Kidney (tissue), 14 donors: ENCODE data around the gene CDH13. TPM values are rescaled to one million over a fixed set of nuclear protein-coding genes. Genes with fewer than 3 reads are reported as not detected.

Source experiments
- DNase-seq, 5 donors: peaks; one replicate each; pipeline ENCODE4 v3.0.0-alpha.2; 2013 to 2020
- FAIRE-seq: peaks from 2 replicates; lab custom pipeline; 2012; peaks lifted over from hg19 to GRCh38; lab: Jason Lieb, UNC
- H3K27ac ChIP-seq, 2 donors: one replicate each; pipeline ENCODE4 v1.7.0; 2013; ENCODE audit warnings: low read depth in 2 of 2, low read length in 2 of 2, inconsistent platforms in 1 of 2
- H3K27me3 ChIP-seq: one replicate; pipeline ENCODE4 v1.7.1; 2013; ENCODE audit warnings: low read length, inconsistent platforms; ENCODE audit not compliant: control insufficient read depth, insufficient read depth
- H3K36me3 ChIP-seq, 3 donors: one replicate each; pipeline versions ENCODE4 v1.7.0 to v1.7.1; 2013; ENCODE audit warnings: low read length in 3 of 3, control low read depth in 1 of 3, inconsistent platforms in 1 of 3; ENCODE audit not compliant: insufficient read depth in 3 of 3, control insufficient read depth in 2 of 3
- H3K4me1 ChIP-seq, 3 donors: one replicate each; pipeline versions ENCODE4 v1.7.0 to v1.7.1; 2013; ENCODE audit warnings: low read length in 3 of 3, inconsistent platforms in 1 of 3, low read depth in 1 of 3; ENCODE audit not compliant: control insufficient read depth in 2 of 3, insufficient read depth in 2 of 3
- H3K4me3 ChIP-seq, 3 donors: one replicate each; pipeline versions ENCODE4 v1.7.0 to v1.8.1; 2013; ENCODE audit warnings: low read length in 3 of 3, control low read depth in 1 of 3, inconsistent platforms in 1 of 3
- H3K9ac ChIP-seq, 3 donors: one replicate each; pipeline versions ENCODE4 v1.7.0 to v1.7.1; 2013; ENCODE audit warnings: low read length in 3 of 3, control low read depth in 1 of 3, inconsistent platforms in 1 of 3
- H3K9me3 ChIP-seq, 3 donors: one replicate each; pipeline versions ENCODE4 v1.7.0 to v1.7.1; 2013; ENCODE audit warnings: low read length in 3 of 3, control low read depth in 1 of 3, inconsistent platforms in 1 of 3; ENCODE audit not compliant: control insufficient read depth in 2 of 3, insufficient read depth in 1 of 3
- intact Hi-C: fragments of 100-400 bp; cut with DNase I; formaldehyde crosslinking; loops from one replicate; pipeline ENCODE4 v1.11.1; 2022
- polyA plus RNA-seq: library from polyadenylated mRNA; stranded (reverse); fragments of 350-450 nt; fragmentation: Illumina TruSeq; extraction: RNeasy Lipid Tissue Mini Kit (QIAGEN cat#74804); gene quantifications from one replicate; pipeline ENCODE4 v1.2.3, GENCODE V29; 2014; ENCODE audit warnings: low read depth, low replicate concordance; ENCODE audit not compliant: insufficient read depth
- total RNA-seq: library from RNA; stranded (reverse); fragmentation: NEBNext Ultra II Directional; extraction: Animal tissue kit (Norgen Biotek cat#: 25700); gene quantifications from one replicate; pipeline ENCODE4 v1.2.1, GENCODE V29; 2021
- TF ChIP-seq, protein P1 (sequence below): IDR thresholded peaks from 3 replicates; pipeline ENCODE4 v1.5.1; 2012; ENCODE audit warnings: mild to moderate bottlenecking, moderate library complexity, borderline replicate concordance; ENCODE audit not compliant: insufficient read depth; ENCODE audit errors: extremely low read depth
- donor health status: control.
- donor health status: control.
- donor health status: control.
- donor health status: control.
- donor health status: control.
- donor health status: DM: yes; HTN: yes; CAD: no.
- donor health status: Normal renal cell carcinoma (clear cell type).

Gene CDH13
- total and polyA plus RNA-seq, 2 donors from 2014 or later: 4.8 to 13.8 TPM

DNA sequence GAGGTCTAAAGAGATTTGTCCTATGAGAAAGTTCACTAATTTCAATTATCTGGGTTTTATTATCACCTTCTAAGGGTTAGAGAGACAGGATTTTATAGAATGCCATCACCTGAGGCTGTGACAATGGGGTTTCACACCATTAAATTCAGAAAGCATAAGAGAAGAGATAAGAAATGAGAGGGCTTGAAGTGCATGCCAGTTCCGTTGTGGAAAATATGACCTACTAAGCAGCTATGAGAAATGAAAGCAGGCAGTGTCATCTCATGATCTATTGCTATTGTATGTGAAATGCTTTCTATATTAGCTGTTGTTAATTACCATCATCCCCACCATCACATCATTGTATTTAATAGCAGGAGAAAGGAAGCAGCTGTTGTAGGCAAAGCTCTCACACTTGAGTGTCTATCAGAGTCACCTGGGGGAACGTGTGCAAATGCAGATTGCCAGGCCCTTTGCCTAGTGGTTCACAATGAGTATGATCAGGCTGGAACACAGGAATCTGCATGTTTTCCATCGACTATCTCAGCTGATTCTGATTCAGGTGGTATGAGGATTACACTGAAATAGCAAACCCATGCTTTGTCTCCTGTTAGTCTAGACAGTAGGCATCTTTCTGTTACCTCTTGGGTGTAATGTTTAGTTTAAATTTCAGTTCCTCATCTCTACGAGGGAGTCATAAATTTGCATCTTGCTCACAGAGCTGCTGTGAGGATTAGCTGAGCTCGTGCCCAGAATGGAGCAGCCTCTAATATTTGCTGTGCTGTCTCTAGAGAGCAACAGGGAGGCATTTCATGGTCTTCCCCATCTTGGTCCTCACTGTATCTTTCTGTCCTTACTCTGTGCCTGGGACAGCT lies 256.4 kb downstream of the CDH13 start:
- intact Hi-C loops: no loop called here
- H3K27ac ChIP-seq: no peak overlapping the region
- H3K36me3 ChIP-seq: no peaks in the 10 kb centered on the region
- H3K4me1 ChIP-seq: no peaks in the 10 kb centered on the region
- no peaks in the 10 kb centered on the region for H3K9me3 ChIP-seq
- no peaks in the 10 kb centered on the region for H3K27me3 ChIP-seq
- FAIRE-seq: no peak
- H3K9ac ChIP-seq: no peak overlapping the region
- no peak for DNase-seq
- no peak overlapping the region for H3K4me3 ChIP-seq
- TF ChIP-seq, protein P1, sequence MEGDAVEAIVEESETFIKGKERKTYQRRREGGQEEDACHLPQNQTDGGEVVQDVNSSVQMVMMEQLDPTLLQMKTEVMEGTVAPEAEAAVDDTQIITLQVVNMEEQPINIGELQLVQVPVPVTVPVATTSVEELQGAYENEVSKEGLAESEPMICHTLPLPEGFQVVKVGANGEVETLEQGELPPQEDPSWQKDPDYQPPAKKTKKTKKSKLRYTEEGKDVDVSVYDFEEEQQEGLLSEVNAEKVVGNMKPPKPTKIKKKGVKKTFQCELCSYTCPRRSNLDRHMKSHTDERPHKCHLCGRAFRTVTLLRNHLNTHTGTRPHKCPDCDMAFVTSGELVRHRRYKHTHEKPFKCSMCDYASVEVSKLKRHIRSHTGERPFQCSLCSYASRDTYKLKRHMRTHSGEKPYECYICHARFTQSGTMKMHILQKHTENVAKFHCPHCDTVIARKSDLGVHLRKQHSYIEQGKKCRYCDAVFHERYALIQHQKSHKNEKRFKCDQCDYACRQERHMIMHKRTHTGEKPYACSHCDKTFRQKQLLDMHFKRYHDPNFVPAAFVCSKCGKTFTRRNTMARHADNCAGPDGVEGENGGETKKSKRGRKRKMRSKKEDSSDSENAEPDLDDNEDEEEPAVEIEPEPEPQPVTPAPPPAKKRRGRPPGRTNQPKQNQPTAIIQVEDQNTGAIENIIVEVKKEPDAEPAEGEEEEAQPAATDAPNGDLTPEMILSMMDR: no peak

DNA sequence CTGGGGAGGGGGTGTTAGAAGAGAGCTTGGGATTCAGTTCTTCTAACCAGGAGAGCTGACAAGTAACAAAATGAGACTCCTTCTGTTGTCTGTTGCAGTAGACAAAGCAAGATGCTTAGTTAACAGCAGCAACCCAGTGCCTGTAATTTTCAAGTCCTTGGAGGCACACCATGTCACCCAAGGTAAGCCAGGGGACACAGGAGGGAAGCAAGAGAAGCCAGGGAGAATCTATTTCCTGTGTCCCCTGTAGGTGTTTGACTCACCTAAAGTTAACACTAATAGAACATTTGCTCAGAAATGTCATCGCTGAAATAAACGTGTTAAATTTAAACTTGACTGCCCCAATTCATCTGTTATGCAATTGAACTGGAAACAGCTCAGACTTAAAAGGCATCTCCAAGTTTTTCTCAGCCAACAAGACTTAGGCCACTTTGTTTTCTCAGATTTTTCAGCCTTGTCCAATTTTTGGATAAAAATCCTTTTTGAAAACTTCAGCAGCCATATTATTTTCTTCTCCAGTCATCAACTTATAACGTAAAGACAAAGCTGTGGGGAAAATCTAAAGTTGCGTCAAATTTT lies 257.6 kb downstream of the CDH13 start:
- Histone ChIP-seq H3K4me3 (no peak overlapping the region), H3K9ac (no peak overlapping the region), H3K4me1 (no peaks in the 10 kb centered on the region), H3K9me3 (no peaks in the 10 kb centered on the region), H3K27me3 (no peaks in the 10 kb centered on the region), H3K36me3 (no peaks in the 10 kb centered on the region), H3K27ac (no peak overlapping the region)
- FAIRE-seq (no peak), DNase-seq (no peak)
- TF ChIP-seq, protein P1: no peak
- intact Hi-C loops: no loop called here

DNA sequence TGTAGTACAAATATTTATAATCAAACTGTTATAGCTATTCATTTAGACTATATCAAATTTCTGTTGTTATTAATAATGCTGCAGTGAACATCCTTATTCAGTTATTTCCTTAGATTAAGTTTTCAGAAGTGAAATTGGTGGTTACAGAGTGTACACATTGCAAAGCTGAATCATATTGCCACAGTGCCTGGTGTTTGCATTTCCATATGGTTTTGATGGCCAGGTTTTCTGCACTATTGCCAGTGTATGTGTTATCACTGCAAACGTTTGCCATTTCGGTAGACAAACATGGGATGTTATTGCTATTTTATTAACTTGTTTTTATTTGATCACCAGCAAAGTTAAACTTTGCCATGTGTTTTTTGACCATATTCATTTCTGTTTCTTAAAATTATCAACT lies 259.4 kb downstream of the CDH13 start:
- no peaks in the 10 kb centered on the region for H3K9me3 ChIP-seq
- FAIRE-seq: no peak
- H3K4me1 ChIP-seq: no peaks in the 10 kb centered on the region
- no peak overlapping the region for H3K27ac ChIP-seq
- intact Hi-C loops: no loop called here
- TF ChIP-seq, protein P1: no peak
- no peak for DNase-seq
- no peak overlapping the region for H3K4me3 ChIP-seq
- H3K9ac ChIP-seq: no peak overlapping the region
- no peaks in the 10 kb centered on the region for H3K36me3 ChIP-seq
- H3K27me3 ChIP-seq: no peaks in the 10 kb centered on the region
